Right kidney (tissue), 9 donors: ENCODE measurements around the gene HOXA11.

Experiments
- DNase-seq: peaks from one replicate; pipeline ENCODE4 v3.0.0-alpha.2; 2016
- long read RNA-seq, 8 donors: transcript quantifications; one replicate each; lab custom pipeline, GENCODE V29; 2026

Gene HOXA11
- long read RNA-seq, donor 1, transcript HOXA11-201 (2 exons, 2,295 nt) = major isoform, 20 of 20 reads
- long read RNA-seq, donor 1, partial matches to known transcripts = 0 of 20 reads
- long read RNA-seq, donor 1, other reads (novel, unspliced or antisense) = 0 of 20 reads
- long read RNA-seq, donor 2, transcript HOXA11-201 (2 exons, 2,295 nt) = major isoform, 14 of 14 reads
- long read RNA-seq, donor 2, partial matches to known transcripts = 0 of 14 reads
- long read RNA-seq, donor 2, other reads (novel, unspliced or antisense) = 0 of 14 reads
- long read RNA-seq, donor 3, transcript HOXA11-201 (2 exons, 2,295 nt) = major isoform, 12 of 13 reads
- long read RNA-seq, donor 3, partial matches to known transcripts = 0 of 13 reads
- long read RNA-seq, donor 3, other reads (novel, unspliced or antisense) = 0 of 13 reads
- long read RNA-seq, donor 4, transcript HOXA11-201 (2 exons, 2,295 nt) = major isoform, 22 of 22 reads
- long read RNA-seq, donor 4, partial matches to known transcripts = 0 of 22 reads
- long read RNA-seq, donor 4, other reads (novel, unspliced or antisense) = 0 of 22 reads
- long read RNA-seq, donor 5, transcript HOXA11-201 (2 exons, 2,295 nt) = major isoform, 19 of 34 reads
- long read RNA-seq, donor 5, partial matches to known transcripts = 0 of 34 reads
- long read RNA-seq, donor 5, other reads (novel, unspliced or antisense) = 15 of 34 reads
- long read RNA-seq, donor 6, transcript HOXA11-201 (2 exons, 2,295 nt) = major isoform, 18 of 18 reads
- long read RNA-seq, donor 6, partial matches to known transcripts = 0 of 18 reads
- long read RNA-seq, donor 6, other reads (novel, unspliced or antisense) = 0 of 18 reads
- long read RNA-seq, donor 7, transcript HOXA11-201 (2 exons, 2,295 nt) = major isoform, 33 of 36 reads
- long read RNA-seq, donor 7, partial matches to known transcripts = 0 of 36 reads
- long read RNA-seq, donor 7, other reads (novel, unspliced or antisense) = 0 of 36 reads
- long read RNA-seq, donor 8, transcript HOXA11-201 (2 exons, 2,295 nt) = major isoform, 26 of 26 reads
- long read RNA-seq, donor 8, partial matches to known transcripts = 0 of 26 reads
- long read RNA-seq, donor 8, other reads (novel, unspliced or antisense) = 0 of 26 reads

GRCh38 chr7:27185013-27185853 lies at the start of gene HOXA11:
Gene HOXA11 (minus strand): TSS chr7:27185232. CDS start chr7:27185144, 88 bp downstream.
- peak; percentile 84 for DNase-seq

- no peak for DNase-seq
These were observed 44.4 kb upstream of the HOXA11 start for GRCh38 chr7:27229448-27229847.

GRCh38 chr7:27224983-27225934 lies 40.2 kb upstream of the HOXA11 start:
- peak; percentile 76 for DNase-seq

- no peak for DNase-seq
These were observed 39.0 kb upstream of the HOXA11 start for GRCh38 chr7:27223941-27224575.

GRCh38 chr7:27221201-27221797 lies 36.3 kb upstream of the HOXA11 start:
- DNase-seq = no peak

GRCh38 chr7:27220440-27220955 lies 35.5 kb upstream of the HOXA11 start:
- DNase-seq = peak; percentile 51

- DNase-seq = no peak
These were observed 34.8 kb upstream of the HOXA11 start for GRCh38 chr7:27219821-27220220.

- no peak for DNase-seq
These were observed 32.9 kb upstream of the HOXA11 start for GRCh38 chr7:27217951-27218350.

GRCh38 chr7:27215356-27215755 lies 30.3 kb upstream of the HOXA11 start:
- DNase-seq = no peak

- DNase-seq = peak; percentile 17
These were observed 29.4 kb upstream of the HOXA11 start for GRCh38 chr7:27214239-27214950.

GRCh38 chr7:27213433-27214238 lies 28.6 kb upstream of the HOXA11 start:
- DNase-seq = peak; percentile 47

GRCh38 chr7:27212497-27213432 lies 27.7 kb upstream of the HOXA11 start:
- peak; percentile 75 for DNase-seq

- DNase-seq = peak; percentile 59
These were observed 26.8 kb upstream of the HOXA11 start for GRCh38 chr7:27211764-27212204.

GRCh38 chr7:27211084-27211446 lies 26.0 kb upstream of the HOXA11 start:
- DNase-seq = peak; percentile 46

- DNase-seq = peak; percentile 72
These were observed 25.5 kb upstream of the HOXA11 start for GRCh38 chr7:27210441-27211083.

- DNase-seq = no peak
These were observed 25.0 kb upstream of the HOXA11 start for GRCh38 chr7:27209933-27210440.
